SK-N-SH treated with all-trans-retinoic acid at 6 μM for 48 hours (cell line): Measurements from ENCODE around the gene IGFBP4.
A peak's percentile ranks its signal among the peaks of the same experiment; 100 is the strongest.

Source experiments
- ATAC-seq: fragments of 200-7000 bp; cut with Tn5 transposase; 3 replicates; pipeline ENCODE4 v1.9.1; 2020; ENCODE audit warnings: mild to moderate bottlenecking, moderate library complexity
- ARNTL ChIP-seq: fragments of 450-650 bp; formaldehyde crosslinking; IDR thresholded peaks from 2 replicates; pipeline ENCODE4 v1.5.0; 2020; ENCODE audit warnings: low read depth, mild to moderate bottlenecking, moderate library complexity, borderline replicate concordance
- BACH2 ChIP-seq: fragments of 250-450 bp; sonication (Bioruptor Pico); IDR thresholded peaks from 2 replicates; pipeline ENCODE4 v1.9.0; 2021; ENCODE audit warnings: mild to moderate bottlenecking, borderline replicate concordance
- CREB5 ChIP-seq: fragments of 250-450 bp; sonication (Bioruptor Pico); IDR thresholded peaks from 2 replicates; pipeline ENCODE4 v1.5.1; 2020; ENCODE audit warnings: low read depth, mild to moderate bottlenecking, moderate library complexity
- CSDC2 ChIP-seq: fragments of 250-450 bp; sonication (Bioruptor Pico); IDR thresholded peaks from 2 replicates; pipeline ENCODE4 v1.5.0; 2020; ENCODE audit warnings: mild to moderate bottlenecking, moderate library complexity
- ESRRG ChIP-seq: fragments of 250-450 bp; sonication (Bioruptor Pico); IDR thresholded peaks from 2 replicates; pipeline ENCODE4 v1.6.1; 2021; ENCODE audit warnings: mild to moderate bottlenecking
- GLIS3 ChIP-seq: fragments of 250-450 bp; sonication (Bioruptor Pico); IDR thresholded peaks from 2 replicates; pipeline ENCODE4 v1.5.0; 2020; ENCODE audit warnings: mild to moderate bottlenecking, moderate library complexity
- ISL1 ChIP-seq: fragments of 250-450 bp; sonication (Bioruptor Pico); IDR thresholded peaks from 2 replicates; pipeline ENCODE4 v2.1.2; 2022; ENCODE audit warnings: mild to moderate bottlenecking, moderate library complexity
- OSR1 ChIP-seq: fragments of 250-450 bp; sonication (Bioruptor Pico); IDR thresholded peaks from 2 replicates; pipeline ENCODE4 v1.8.0; 2022; ENCODE audit warnings: moderate library complexity, mild to moderate bottlenecking, inconsistent platforms
- PATZ1 ChIP-seq: fragments of 250-450 bp; sonication (Bioruptor Pico); IDR thresholded peaks from 2 replicates; pipeline ENCODE4 v1.8.0; 2020; ENCODE audit warnings: mild to moderate bottlenecking, moderate library complexity, borderline replicate concordance
- POU6F1 ChIP-seq: fragments of 250-450 bp; sonication (Bioruptor Pico); IDR thresholded peaks from 2 replicates; pipeline ENCODE4 v1.8.0; 2021; ENCODE audit warnings: low read depth, mild to moderate bottlenecking, moderate library complexity, borderline replicate concordance
- RARB ChIP-seq: fragments of 250-450 bp; sonication (Bioruptor Pico); IDR thresholded peaks from 2 replicates; pipeline ENCODE4 v1.8.0; 2021; ENCODE audit warnings: mild to moderate bottlenecking, moderate library complexity
- SNAI2 ChIP-seq: fragments of 250-450 bp; sonication (Bioruptor Pico); IDR thresholded peaks from 2 replicates; pipeline ENCODE4 v1.5.0; 2020; ENCODE audit warnings: mild to moderate bottlenecking, moderate library complexity
- TCF4 ChIP-seq: fragments of 250-450 bp; sonication (Bioruptor Pico); IDR thresholded peaks from 2 replicates; pipeline ENCODE4 v1.8.0; 2021; ENCODE audit warnings: mild to moderate bottlenecking, moderate library complexity, borderline replicate concordance
- TOX ChIP-seq: fragments of 250-450 bp; sonication (Bioruptor Pico); IDR thresholded peaks from 2 replicates; pipeline ENCODE4 v1.8.0; 2021; ENCODE audit warnings: mild to moderate bottlenecking, moderate library complexity, borderline replicate concordance
- TSHZ2 ChIP-seq: fragments of 250-450 bp; sonication (Bioruptor Pico); IDR thresholded peaks from 2 replicates; pipeline ENCODE4 v1.5.0; 2020; ENCODE audit warnings: mild to moderate bottlenecking, moderate library complexity
- ZC3H10 ChIP-seq: fragments of 250-450 bp; sonication (Bioruptor Pico); IDR thresholded peaks from 2 replicates; pipeline ENCODE4 v1.5.1; 2021; ENCODE audit warnings: mild to moderate bottlenecking, moderate library complexity
- ZFP3 ChIP-seq: fragments of 250-450 bp; sonication (Bioruptor Pico); IDR thresholded peaks from 2 replicates; pipeline ENCODE4 v1.5.0; 2020; ENCODE audit warnings: mild to moderate bottlenecking, moderate library complexity
- ZFP30 ChIP-seq: fragments of 450-650 bp; formaldehyde crosslinking; IDR thresholded peaks from 2 replicates; pipeline ENCODE4 v1.5.0; 2022; ENCODE audit warnings: mild to moderate bottlenecking, moderate library complexity
- ZNF565 ChIP-seq: fragments of 450-650 bp; formaldehyde crosslinking; conservative IDR thresholded peaks from 2 replicates; pipeline ENCODE4 v1.5.0; 2020; ENCODE audit warnings: low read depth, mild to moderate bottlenecking, moderate library complexity
- ZNF70 ChIP-seq: fragments of 450-650 bp; formaldehyde crosslinking; IDR thresholded peaks from 2 replicates; pipeline ENCODE4 v1.5.0; 2020; ENCODE audit warnings: mild to moderate bottlenecking, moderate library complexity
- ZNF8 ChIP-seq: fragments of 450-650 bp; formaldehyde crosslinking; IDR thresholded peaks from 2 replicates; pipeline ENCODE4 v1.5.0; 2020; ENCODE audit warnings: mild to moderate bottlenecking, moderate library complexity

The IGFBP4 gene

GRCh38 chr17:40440166-40440565 lies 3.1 kb upstream of the IGFBP4 start (continued):
- TF ChIP-seq TSHZ2 (CRISPR knock-in tag), result no peak

- ATAC-seq, result peak; percentile 7
- TF ChIP-seq TOX (CRISPR knock-in tag), result no peak
- no peak for TF ChIP-seq CSDC2 (CRISPR knock-in tag)
- no peak for TF ChIP-seq ARNTL (CRISPR knock-in tag)
- TF ChIP-seq ZFP3 (CRISPR knock-in tag), result no peak
- no peak for TF ChIP-seq GLIS3 (CRISPR knock-in tag)
- TF ChIP-seq ZFP30 (CRISPR knock-in tag), result no peak
- no peak for TF ChIP-seq RARB (CRISPR knock-in tag)
- TF ChIP-seq ZNF70 (CRISPR knock-in tag), result no peak
- no peak for TF ChIP-seq ZC3H10
- TF ChIP-seq ISL1, result no peak
- TF ChIP-seq TCF4 (CRISPR knock-in tag), result no peak
- TF ChIP-seq BACH2 (CRISPR knock-in tag), result no peak
- no peak for TF ChIP-seq TSHZ2 (CRISPR knock-in tag)
- TF ChIP-seq PATZ1 (CRISPR knock-in tag), result no peak
These were observed 656 bp upstream of the IGFBP4 start for GRCh38 chr17:40442392-40443195.

GRCh38 chr17:40443988-40444899 lies 994 bp downstream of the IGFBP4 start:
- TF ChIP-seq GLIS3 (CRISPR knock-in tag) (no peak), RARB (CRISPR knock-in tag) (no peak), ESRRG (CRISPR knock-in tag) (no peak), ZFP3 (CRISPR knock-in tag) (no peak), TSHZ2 (CRISPR knock-in tag) (no peak), ZNF8 (CRISPR knock-in tag) (no peak), CREB5 (CRISPR knock-in tag) (no peak), ZNF70 (CRISPR knock-in tag) (no peak), ARNTL (CRISPR knock-in tag) (no peak), ZNF565 (CRISPR knock-in tag) (no peak), OSR1 (CRISPR knock-in tag) (no peak), TOX (CRISPR knock-in tag) (no peak), ISL1 (no peak), POU6F1 (CRISPR knock-in tag) (no peak), SNAI2 (CRISPR knock-in tag) (no peak)
- peak; percentile 27 for ATAC-seq
